DND-41 (cell line): Measurements from ENCODE around the gene FBXL15.

Experiments used
- ATAC-seq: fragments of 200-7000 bp; cut with Tn5 transposase; 3 replicates; pipeline ENCODE4 v1.9.1; 2021; ENCODE audit warnings: low read depth; ENCODE audit not compliant: insufficient read depth
- DNase-seq: peaks from one replicate; pipeline ENCODE4 v3.0.0-alpha.2; 2020
- H2AFZ ChIP-seq: 2 replicates; pipeline ENCODE4 v1.6.0; 2012; ENCODE audit warnings: low read depth, low read length
- H3K27ac ChIP-seq: 2 replicates; pipeline ENCODE4 v1.5.1; 2012; ENCODE audit warnings: low read length, inconsistent platforms
- H3K27me3 ChIP-seq: fragments of 200-600 bp; sonication (generic); 2 replicates; pipeline ENCODE4 v1.6.0; 2012; ENCODE audit warnings: low read length, mild to moderate bottlenecking, inconsistent platforms; ENCODE audit not compliant: insufficient read depth, poor library complexity
- H3K36me3 ChIP-seq: 2 replicates; pipeline ENCODE4 v1.5.1; 2012; ENCODE audit warnings: low read length, inconsistent platforms; ENCODE audit not compliant: insufficient read depth
- H3K4me1 ChIP-seq: 2 replicates; pipeline ENCODE4 v1.5.1; 2012; ENCODE audit warnings: mild to moderate bottlenecking, low read length; ENCODE audit not compliant: insufficient read depth
- H3K4me2 ChIP-seq: 2 replicates; pipeline ENCODE4 v1.6.0; 2012; ENCODE audit warnings: mild to moderate bottlenecking, moderate library complexity, low read length, inconsistent platforms; ENCODE audit not compliant: insufficient read depth
- H3K4me3 ChIP-seq, 2 experiments: fragments of 200-600 bp in 1 of 2; shearing (Covaris generic) in 1 of 2; 2 replicates each; pipeline ENCODE4 v1.5.1; 2012 to 2016; ENCODE audit warnings: inconsistent platforms in 2 of 2, low read length in 2 of 2, mild to moderate bottlenecking in 2 of 2, low read depth in 1 of 2, moderate library complexity in 1 of 2
- H3K79me2 ChIP-seq: 2 replicates; pipeline ENCODE4 v1.6.0; 2012; ENCODE audit warnings: low read length, inconsistent platforms; ENCODE audit not compliant: insufficient read depth
- H3K9ac ChIP-seq: 2 replicates; pipeline ENCODE4 v1.6.0; 2012; ENCODE audit warnings: low read depth, mild to moderate bottlenecking, inconsistent platforms, low read length, moderate library complexity
- H3K9me3 ChIP-seq: 2 replicates; pipeline ENCODE4 v1.5.1; 2012; ENCODE audit warnings: low read length, moderate library complexity, mild to moderate bottlenecking, inconsistent platforms; ENCODE audit not compliant: insufficient read depth, severe bottlenecking
- H4K20me1 ChIP-seq: 2 replicates; pipeline ENCODE4 v1.6.0; 2012; ENCODE audit warnings: low read length; ENCODE audit not compliant: insufficient read depth
- CTCF ChIP-seq: IDR thresholded peaks from 2 replicates; pipeline ENCODE4 v1.5.1; 2012; ENCODE audit warnings: borderline replicate concordance, low read length, moderate library complexity, mild to moderate bottlenecking; ENCODE audit not compliant: poor library complexity, severe bottlenecking; ENCODE audit errors: extremely low read depth
- EZH2 ChIP-seq: IDR thresholded peaks from 3 replicates; pipeline ENCODE4 v1.6.1; 2012; ENCODE audit warnings: borderline replicate concordance, low read depth, mild to moderate bottlenecking, moderate library complexity, low read length, inconsistent platforms; ENCODE audit not compliant: severe bottlenecking

FBXL15 gene

DNA sequence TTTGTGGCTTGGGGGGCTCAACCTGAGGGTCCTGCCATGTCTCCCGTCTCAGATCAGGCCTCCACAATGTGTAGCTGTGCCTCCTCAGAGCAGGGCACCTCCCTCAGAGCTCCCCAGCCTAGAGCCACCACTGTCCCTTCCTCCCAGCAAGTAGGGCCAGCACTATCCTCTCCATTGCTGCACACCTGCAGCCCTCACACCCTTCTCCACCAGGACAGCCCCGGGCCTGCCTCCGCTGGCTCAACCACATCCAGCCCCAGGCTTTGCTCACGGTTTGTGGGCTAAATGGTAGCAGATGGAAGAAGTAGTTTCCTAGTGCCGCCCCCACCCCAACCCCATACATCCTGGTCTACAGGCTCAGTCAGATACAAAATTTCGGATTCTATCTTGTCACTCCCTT, 15.0 kb upstream of the FBXL15 start:
- Histone ChIP-seq H3K36me3 (no peaks in the 10 kb centered on the region), H3K27ac (no peak overlapping the region), H4K20me1 (peaks cover 6% of the 10 kb centered on the region; the same call in 1 of the 2 replicates), H3K4me1 (peaks cover 10% of the 10 kb centered on the region), H3K4me3 (no peak overlapping the region), H2AFZ (no peak overlapping the region), H3K27me3 (peaks cover 28% of the 10 kb centered on the region), H3K4me2 (no peak overlapping the region), H3K9me3 (no peaks in the 10 kb centered on the region), H3K79me2 (no peaks in the 10 kb centered on the region), H3K9ac (no peak overlapping the region)
- TF ChIP-seq CTCF (no peak), EZH2 (no peak)
- ATAC-seq (0 out of 3 replicates have a peak, but pooled peaks have one; percentile 37), DNase-seq (peak; percentile 38)

DNA sequence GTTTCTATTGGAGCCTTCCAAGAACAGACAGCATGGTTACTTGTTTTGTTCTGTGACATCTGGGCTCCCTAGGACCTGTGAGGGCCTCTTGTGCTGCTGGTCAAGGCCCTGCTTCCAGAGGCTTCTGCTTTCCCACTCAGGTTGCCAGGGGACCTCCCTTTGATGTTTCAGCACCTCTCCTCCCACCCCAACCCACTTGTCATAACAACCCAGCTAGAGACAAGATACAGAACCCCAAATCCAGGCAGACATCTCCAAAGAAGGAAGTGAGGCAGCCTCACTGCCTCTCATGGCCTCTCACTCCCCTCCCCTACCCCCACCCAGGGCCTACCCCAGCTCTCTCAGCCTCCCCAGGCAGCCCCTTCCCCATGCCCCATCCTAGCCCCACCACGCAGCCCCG, 13.8 kb upstream of the FBXL15 start:
- no peaks in the 10 kb centered on the region for H3K36me3 ChIP-seq
- no peak overlapping the region for H3K4me2 ChIP-seq
- H3K79me2 ChIP-seq = no peaks in the 10 kb centered on the region
- no peak for ATAC-seq
- H4K20me1 ChIP-seq = peaks cover 6% of the 10 kb centered on the region
- no peak for DNase-seq
- peaks cover 10% of the 10 kb centered on the region for H3K4me1 ChIP-seq
- H3K9ac ChIP-seq = no peak overlapping the region
- H3K27me3 ChIP-seq = peaks cover 35% of the 10 kb centered on the region
- TF ChIP-seq CTCF (no peak), EZH2 (no peak)
- H3K27ac ChIP-seq = no peak overlapping the region
- H2AFZ ChIP-seq = no peak overlapping the region
- no peak overlapping the region for H3K4me3 ChIP-seq
- no peaks in the 10 kb centered on the region for H3K9me3 ChIP-seq

GRCh38 chr10:102407425-102408130, 13.1 kb upstream of the FBXL15 start:
- H3K27me3 ChIP-seq = peaks cover 35% of the 10 kb centered on the region

More at GRCh38 chr10:102407425-102408130, 13.1 kb upstream of the FBXL15 start:
- H3K79me2 ChIP-seq = no peaks in the 10 kb centered on the region
- peaks cover 10% of the 10 kb centered on the region for H3K4me1 ChIP-seq
- peaks cover 6% of the 10 kb centered on the region for H4K20me1 ChIP-seq
- no peak overlapping the region for H3K9ac ChIP-seq
- no peak overlapping the region for H2AFZ ChIP-seq
- no peak overlapping the region for H3K4me3 ChIP-seq
- no peak for TF ChIP-seq CTCF
- no peaks in the 10 kb centered on the region for H3K36me3 ChIP-seq
- no peak overlapping the region for H3K27ac ChIP-seq
- H3K9me3 ChIP-seq = no peaks in the 10 kb centered on the region
- ATAC-seq = no peak
- DNase-seq = no peak
- H3K4me2 ChIP-seq = no peak overlapping the region
